Activated CD8-positive, alpha-beta memory T cell treated with anti-CD3 and anti-CD28 coated beads, Interleukin-2, amount 50 U/mL, for 24 hours (primary cell): ENCODE results near the gene FAM131C.

Experiments
- DNase-seq: peaks from one replicate; pipeline ENCODE4 v3.0.0-alpha.2; 2020; ENCODE audit errors: extremely low read depth

FAM131C gene

GRCh38 chr1:16101623-16102022 lies 28.2 kb upstream of the FAM131C start:
- no peak for DNase-seq

GRCh38 chr1:16099412-16099811 lies 26.0 kb upstream of the FAM131C start:
- DNase-seq: no peak

GRCh38 chr1:16095447-16095846 lies 22.0 kb upstream of the FAM131C start:
- no peak for DNase-seq

GRCh38 chr1:16094453-16095158 lies 21.2 kb upstream of the FAM131C start:
- DNase-seq: no peak

- DNase-seq: no peak
These were observed 20.2 kb upstream of the FAM131C start for GRCh38 chr1:16093611-16094010.

- DNase-seq: no peak
These were observed 19.6 kb upstream of the FAM131C start for GRCh38 chr1:16092923-16093511.

- DNase-seq: no peak
These were observed 18.9 kb upstream of the FAM131C start for GRCh38 chr1:16092097-16092922.

GRCh38 chr1:16091296-16091695 lies 17.8 kb upstream of the FAM131C start:
- no peak for DNase-seq

- no peak for DNase-seq
These were observed 16.8 kb upstream of the FAM131C start for GRCh38 chr1:16090076-16090826.

- no peak for DNase-seq
These were observed 15.5 kb upstream of the FAM131C start for GRCh38 chr1:16088996-16089395.

GRCh38 chr1:16088351-16088911 lies 15.0 kb upstream of the FAM131C start:
- DNase-seq: no peak

GRCh38 chr1:16087733-16088132 lies 14.3 kb upstream of the FAM131C start:
- DNase-seq: no peak

- DNase-seq: no peak
These were observed 12.1 kb upstream of the FAM131C start for GRCh38 chr1:16085522-16085921.

GRCh38 chr1:16083486-16083885 lies 10.0 kb upstream of the FAM131C start:
- no peak for DNase-seq

- peak; percentile 23 for DNase-seq
These were observed 9.0 kb upstream of the FAM131C start for GRCh38 chr1:16082283-16083038.

- DNase-seq: no peak
These were observed 8.2 kb upstream of the FAM131C start for GRCh38 chr1:16081636-16082035.

- DNase-seq: no peak
These were observed 7.1 kb upstream of the FAM131C start for GRCh38 chr1:16080422-16081150.

GRCh38 chr1:16078925-16079656 lies 5.6 kb upstream of the FAM131C start:
- peak; percentile 40 for DNase-seq

- DNase-seq: no peak
These were observed 4.2 kb upstream of the FAM131C start for GRCh38 chr1:16077406-16078245.
